CD4-positive, alpha-beta T cell treated with Interferon alpha-2 for 1 hour (primary cell): Measurements from ENCODE around the gene KCNAB2.
"Not testable (repeated sequence)": the region's sequence is repeated elsewhere in the genome, so short reads cannot be mapped to it uniquely, and the experiment has no call there.

ENCODE experiments used
- DNase-seq, 2 donors: peaks; one replicate each; pipeline ENCODE4 v3.0.0-alpha.2; 2020 to 2022

KCNAB2 gene

GRCh38 chr1:6062670-6063069 lies 17.0 kb downstream of the KCNAB2 start:
- no peak for DNase-seq

GRCh38 chr1:6063532-6064053 lies 17.9 kb downstream of the KCNAB2 start:
- not testable (repeated sequence) for DNase-seq

GRCh38 chr1:6065093-6065858 lies 19.6 kb downstream of the KCNAB2 start:
- DNase-seq: no peak

- no peak for DNase-seq
Observed at GRCh38 chr1:6066680-6067079, 21.0 kb downstream of the KCNAB2 start.

- no peak for DNase-seq
Observed at GRCh38 chr1:6068073-6068472, 22.4 kb downstream of the KCNAB2 start.

- no peak for DNase-seq
Observed at GRCh38 chr1:6068932-6069331, 23.2 kb downstream of the KCNAB2 start.

- no peak for DNase-seq
Observed at GRCh38 chr1:6069573-6069972, 23.9 kb downstream of the KCNAB2 start.

- no peak for DNase-seq
Observed at GRCh38 chr1:6070450-6070974, 24.8 kb downstream of the KCNAB2 start.

- DNase-seq: no peak
Observed at GRCh38 chr1:6071219-6071618, 25.5 kb downstream of the KCNAB2 start.

GRCh38 chr1:6072774-6073479 lies 27.2 kb downstream of the KCNAB2 start:
- no peak for DNase-seq

- DNase-seq: no peak
Observed at GRCh38 chr1:6073480-6074053, 27.9 kb downstream of the KCNAB2 start.

- no peak for DNase-seq
Observed at GRCh38 chr1:6074192-6074901, 28.7 kb downstream of the KCNAB2 start.

GRCh38 chr1:6075748-6076147 lies 30.1 kb downstream of the KCNAB2 start:
- no peak for DNase-seq

- not testable (repeated sequence) for DNase-seq
Observed at GRCh38 chr1:6077061-6077460, 31.4 kb downstream of the KCNAB2 start.

- DNase-seq: no peak
Observed at GRCh38 chr1:6077506-6077905, 31.8 kb downstream of the KCNAB2 start.

GRCh38 chr1:6077919-6078318 lies 32.2 kb downstream of the KCNAB2 start:
- DNase-seq: no peak

- DNase-seq: no peak
Observed at GRCh38 chr1:6080469-6080868, 34.8 kb downstream of the KCNAB2 start.

GRCh38 chr1:6081901-6082300 lies 36.2 kb downstream of the KCNAB2 start:
- no peak for DNase-seq

GRCh38 chr1:6082430-6082971 lies 36.8 kb downstream of the KCNAB2 start:
- no peak for DNase-seq

GRCh38 chr1:6083385-6083784 lies 37.7 kb downstream of the KCNAB2 start:
- no peak for DNase-seq

GRCh38 chr1:6083801-6084446 lies 38.2 kb downstream of the KCNAB2 start:
- no peak for DNase-seq
